Fibroblast of lung (primary cell): ENCODE data around the gene CYP2W1. TPM values are rescaled to one million over a fixed set of nuclear protein-coding genes. Genes with fewer than 3 reads are reported as not detected.
A peak's percentile ranks its signal among the peaks of the same experiment; 100 is the strongest.

ENCODE experiments used
- DNase-seq, 2 donors: peaks; one replicate each; pipeline versions ENCODE4 v3.0.0 to v3.0.0-alpha.2; 2010; ENCODE audit warnings: low read depth in 2 of 2
- H2AFZ ChIP-seq: 2 replicates; pipeline ENCODE4 v1.5.1; 2012; ENCODE audit warnings: low read length, control low read depth, inconsistent platforms
- H3K27ac ChIP-seq: 2 replicates; pipeline ENCODE4 v1.5.1; 2011; ENCODE audit warnings: low read length, control low read depth; ENCODE audit not compliant: insufficient read depth
- H3K27me3 ChIP-seq: 2 replicates; pipeline ENCODE4 v1.5.1; 2011; ENCODE audit warnings: mild to moderate bottlenecking, low read length; ENCODE audit not compliant: control insufficient read depth, insufficient read depth
- H3K36me3 ChIP-seq: 2 replicates; pipeline ENCODE4 v1.5.1; 2011; ENCODE audit warnings: low read length; ENCODE audit not compliant: control insufficient read depth, insufficient read depth
- H3K4me1 ChIP-seq: 2 replicates; pipeline ENCODE4 v1.5.1; 2011; ENCODE audit warnings: low read length; ENCODE audit not compliant: control insufficient read depth, insufficient read depth; ENCODE audit errors: extremely low read depth
- H3K4me2 ChIP-seq: 2 replicates; pipeline ENCODE4 v1.5.1; 2011; ENCODE audit warnings: low read length, control low read depth; ENCODE audit not compliant: insufficient read depth; ENCODE audit errors: extremely low read depth
- H3K4me3 ChIP-seq, 4 experiments: fragments of 200-600 bp in 1 of 4; sonication (generic) in 1 of 4; replicated peaks in 1 of 4; 2 replicates each; pipeline ENCODE4 v1.5.1; 2011 to 2016; ENCODE audit warnings: low read length in 4 of 4, low read depth in 3 of 4, mild to moderate bottlenecking in 3 of 4, control low read depth in 2 of 4, inconsistent platforms in 1 of 4, mixed read lengths in 1 of 4; ENCODE audit not compliant: insufficient read depth in 1 of 4; ENCODE audit errors: control extremely low read depth in 1 of 4
- H3K79me2 ChIP-seq: 2 replicates; pipeline ENCODE4 v1.5.1; 2012; ENCODE audit warnings: mild to moderate bottlenecking, low read length, inconsistent platforms; ENCODE audit not compliant: control insufficient read depth, insufficient read depth
- H3K9ac ChIP-seq: 2 replicates; pipeline ENCODE4 v1.5.1; 2011; ENCODE audit warnings: mild to moderate bottlenecking, low read length, control low read depth; ENCODE audit not compliant: insufficient read depth
- H3K9me3 ChIP-seq: 2 replicates; pipeline ENCODE4 v1.5.1; 2012; ENCODE audit warnings: low read depth, low read length; ENCODE audit not compliant: control insufficient read depth, insufficient read depth
- H4K20me1 ChIP-seq: 2 replicates; pipeline ENCODE4 v1.5.1; 2011; ENCODE audit warnings: low read length; ENCODE audit not compliant: control insufficient read depth, insufficient read depth; ENCODE audit errors: extremely low read depth
- CTCF ChIP-seq, 2 donors: IDR thresholded peaks in 1 of 2; conservative IDR thresholded peaks in 1 of 2; 1 replicate in 1 of 2; 2 replicates in 1 of 2; pipeline ENCODE4 v1.5.1; 2011 to 2012; ENCODE audit warnings: low read length in 2 of 2, control low read depth in 1 of 2, inconsistent platforms in 1 of 2, low read depth in 1 of 2, mild to moderate bottlenecking in 1 of 2
- EZH2 ChIP-seq: IDR thresholded peaks from 2 replicates; pipeline ENCODE4 v1.5.1; 2012; ENCODE audit warnings: low read length, control low read depth, mild to moderate bottlenecking; ENCODE audit errors: missing control alignments
- polyA plus RNA-seq, 2 donors: library from polyadenylated mRNA; depleted of rRNA in 1 of 2; stranded (reverse) in 1 of 2; unstranded in 1 of 2; fragments of >200 nt; gene quantifications; 2 replicates each; pipeline ENCODE4 v1.2.1, GENCODE V29; 2011 to 2012; ENCODE audit warnings: missing spikeins in 1 of 2
- total RNA-seq: library from RNA; depleted of rRNA; stranded (reverse); fragments of >200 nt; gene quantifications from 2 replicates; pipeline ENCODE4 v1.2.1, GENCODE V29; 2014

CYP2W1 gene
- total and polyA plus RNA-seq, 2 donors (not counting 1 experiment from before 2014, with no cell fraction given): not detected

- Histone ChIP-seq H3K4me2 (peak overlapping the region; percentile 55), H2AFZ (peak overlapping the region; percentile 44)
Measured at GRCh38 chr7:1028044-1028770, 45.2 kb downstream of the CYP2W1 start.

GRCh38 chr7:1028775-1029636 is 46.0 kb downstream of the CYP2W1 start:
- Histone ChIP-seq H3K4me1 (peaks cover 5% of the 10 kb centered on the region), H3K9me3 (no peaks in the 10 kb centered on the region), H4K20me1 (no peaks in the 10 kb centered on the region), H3K4me3 (peak overlapping the region; percentile 21 to 70 (median 34)), H3K27ac (peak overlapping the region; percentile 76), H2AFZ (peak overlapping the region; percentile 44), H3K79me2 (peaks cover 29% of the 10 kb centered on the region), H3K4me2 (peak overlapping the region; percentile 70), H3K27me3 (no peaks in the 10 kb centered on the region), H3K9ac (peak overlapping the region; percentile 81), H3K36me3 (peaks cover 5% of the 10 kb centered on the region)
- peak; percentile 93 to 94 for DNase-seq
- TF ChIP-seq CTCF (conservative IDR thresholded peaks at IDR 0.05 in 1 of 2, IDR thresholded peaks at IDR 0.05 in 1 of 2; ENCODE audit: low read depth in 1 of 2, low read length in 2 of 2) (no peak), EZH2 (no peak)

More at GRCh38 chr7:1028044-1028770, 45.2 kb downstream of the CYP2W1 start:
- Histone ChIP-seq H4K20me1 (no peaks in the 10 kb centered on the region), H3K36me3 (peaks cover 5% of the 10 kb centered on the region), H3K9me3 (no peaks in the 10 kb centered on the region), H3K79me2 (peaks cover 30% of the 10 kb centered on the region), H3K27ac (peak overlapping the region; percentile 76), H3K4me1 (peaks cover 5% of the 10 kb centered on the region), H3K27me3 (no peaks in the 10 kb centered on the region), H3K9ac (peak overlapping the region; percentile 81), H3K4me3 (peak overlapping the region; percentile 45 to 78 (median 72))
- peak; percentile 83 to 87 for DNase-seq
- TF ChIP-seq CTCF (conservative IDR thresholded peaks at IDR 0.05 in 1 of 2, IDR thresholded peaks at IDR 0.05 in 1 of 2; ENCODE audit: low read depth in 1 of 2, low read length in 2 of 2) (no peak), EZH2 (no peak)
